GM18858 (cell line): ENCODE measurements around the gene NDUFC2.
"Not testable (repeated sequence)": the region's sequence is repeated elsewhere in the genome, so short reads cannot be mapped to it uniquely, and the experiment has no call there.

Experiments
- ATAC-seq: cut with Tn5 transposase; IDR thresholded peaks from one replicate; pipeline ENCODE4 v1.9.1; 2021; ENCODE audit not compliant: unreplicated experiment

NDUFC2 gene

DNA sequence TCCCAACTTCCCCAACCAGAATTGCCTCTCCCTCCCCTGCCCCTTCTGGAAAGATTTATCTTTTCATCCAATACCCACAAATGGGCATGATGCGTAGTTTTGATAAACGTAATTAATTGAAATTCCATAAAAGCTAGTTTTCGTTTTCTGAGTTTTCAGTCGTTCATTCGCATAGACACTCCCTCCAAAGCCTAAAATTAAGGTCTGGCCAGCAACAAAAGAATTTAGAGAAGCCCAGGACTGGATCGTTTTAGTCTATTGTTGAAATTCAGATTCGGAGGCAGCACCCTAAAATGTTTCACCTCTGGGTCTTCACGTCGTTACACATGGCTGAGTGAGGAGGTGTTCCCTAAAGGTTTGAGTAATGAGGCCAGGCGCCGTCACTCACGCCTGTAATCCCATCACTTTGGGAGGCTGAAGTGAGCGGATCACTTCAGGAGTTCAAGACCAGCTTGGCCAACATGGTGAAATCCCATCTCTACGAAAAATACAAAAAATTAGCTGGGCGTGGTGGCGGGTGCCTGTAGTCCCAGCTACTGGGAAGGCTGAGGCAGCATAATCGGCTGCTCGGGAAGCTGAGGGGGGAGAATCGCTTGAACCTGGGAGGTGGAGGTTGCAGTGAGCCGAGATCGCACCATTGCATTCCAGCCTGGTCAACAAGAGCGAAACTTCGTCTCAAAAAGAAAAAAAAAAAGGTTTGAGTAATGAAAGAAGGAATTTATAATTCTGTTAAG lies 589 bp upstream of the NDUFC2 start:
- ATAC-seq = no peak

DNA sequence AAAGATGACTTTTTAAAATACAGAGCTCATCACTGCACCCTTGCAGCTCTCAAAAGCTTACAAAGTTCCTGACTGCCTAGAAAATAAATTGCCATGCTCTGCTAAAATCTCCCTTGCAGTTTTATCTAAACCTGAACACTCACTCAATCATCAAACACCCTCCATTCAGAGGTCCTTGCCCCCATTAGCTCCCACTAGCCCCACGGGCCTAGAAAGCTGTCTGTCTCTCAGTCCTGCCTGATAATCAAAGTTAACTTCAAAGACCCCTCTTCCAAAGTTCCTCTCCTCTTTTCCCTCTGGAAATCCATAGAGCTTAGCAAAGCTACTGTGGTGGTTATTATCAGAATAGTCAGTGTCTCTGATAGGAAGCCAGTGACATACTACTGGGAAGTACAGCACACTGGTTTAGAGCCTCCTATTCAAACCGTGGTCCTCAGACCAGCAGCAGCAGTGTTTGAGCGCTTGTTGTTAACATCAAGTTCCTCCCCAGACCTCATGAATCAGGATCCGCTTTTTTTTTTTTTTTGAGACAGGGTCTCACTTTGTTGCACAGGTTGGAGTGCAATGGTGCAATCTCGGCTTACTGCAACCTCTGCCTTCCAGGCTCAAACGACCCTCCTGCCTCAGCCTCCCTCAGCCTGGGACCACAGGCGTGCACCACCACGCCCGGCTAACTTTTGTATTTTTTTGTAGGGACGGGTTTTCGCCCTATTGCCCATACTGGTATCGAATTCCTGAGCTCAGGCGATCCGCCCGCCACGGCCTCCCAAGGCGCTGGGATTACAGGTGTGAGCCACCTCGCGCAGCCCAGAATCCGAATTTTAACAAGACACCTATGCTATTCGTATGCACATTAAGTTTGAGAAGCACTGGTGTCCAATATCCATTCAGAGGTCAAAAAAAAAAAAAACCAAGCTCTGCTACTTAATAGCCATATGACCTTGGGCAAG lies 1.2 kb downstream of the NDUFC2 start:
- no peak for ATAC-seq

DNA sequence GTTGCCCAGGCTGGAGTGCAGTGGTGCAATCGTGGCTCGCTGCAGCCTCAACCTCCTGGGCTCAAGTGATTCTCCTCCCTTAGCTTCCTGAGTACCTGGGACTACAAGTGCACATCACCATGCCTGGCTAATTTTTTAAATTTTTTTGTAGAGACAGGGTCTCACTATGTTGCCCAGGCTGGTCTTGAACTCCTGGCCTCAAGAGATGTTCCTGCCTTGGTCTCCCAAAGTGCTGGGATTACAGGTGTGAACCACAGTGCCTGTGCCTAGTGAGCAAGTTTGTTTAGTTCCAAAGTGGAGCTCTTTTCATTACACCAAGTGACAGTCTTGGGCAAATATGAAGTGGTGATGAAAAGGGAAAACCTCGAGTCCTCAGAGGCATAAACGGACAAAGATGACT lies 2.1 kb downstream of the NDUFC2 start:
- ATAC-seq = not testable (repeated sequence)

DNA sequence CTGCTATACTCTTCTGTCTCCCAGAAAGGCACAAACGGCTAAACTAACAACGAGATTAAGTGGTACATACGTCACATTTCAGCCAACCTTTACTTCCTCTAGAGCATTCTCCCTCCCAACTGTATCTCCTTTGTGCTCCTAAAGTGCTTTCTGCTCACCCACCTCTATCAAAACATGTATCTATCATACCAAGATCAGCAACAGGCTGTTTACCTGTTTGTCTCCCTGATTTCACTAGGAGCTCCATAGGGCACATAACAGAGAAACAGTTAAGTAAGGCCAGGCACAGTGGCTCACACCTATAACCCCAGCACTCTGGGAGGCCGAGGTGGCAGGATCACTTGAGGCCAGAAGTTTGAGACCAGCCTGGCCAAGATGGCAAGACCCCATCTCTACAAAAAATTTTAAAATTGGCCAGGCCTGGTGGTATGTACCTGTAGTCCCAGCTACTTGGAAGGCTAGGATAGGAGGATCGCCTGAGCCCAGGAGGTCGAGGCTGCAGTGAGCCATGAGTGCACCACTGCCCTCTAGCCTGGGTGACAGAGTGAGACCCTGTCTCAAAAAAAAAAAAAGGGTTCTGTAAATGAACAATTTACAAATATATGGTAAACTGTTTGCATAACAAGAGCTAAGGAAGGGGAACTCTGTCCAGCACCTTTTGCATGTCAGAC lies 2.8 kb downstream of the NDUFC2 start:
- no peak for ATAC-seq

DNA sequence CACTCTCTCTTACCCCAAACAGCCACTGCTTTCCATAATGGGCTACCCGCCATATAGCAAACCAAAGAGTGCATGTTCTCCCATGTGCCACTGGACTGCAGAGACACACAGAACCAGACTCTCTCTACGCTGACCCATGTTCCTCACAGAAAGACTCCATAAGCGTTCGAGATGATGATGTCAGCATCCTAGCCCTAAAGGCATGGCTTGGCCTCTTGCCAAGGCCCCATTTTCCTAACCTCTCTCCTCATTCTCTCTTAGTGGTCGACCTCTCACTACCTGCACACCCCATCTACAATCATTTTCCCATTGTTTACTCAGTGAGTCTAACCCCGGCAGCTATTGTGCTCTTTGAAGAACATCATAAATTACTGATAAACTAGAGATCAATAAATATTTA lies 4.9 kb downstream of the NDUFC2 start:
- no peak for ATAC-seq

DNA sequence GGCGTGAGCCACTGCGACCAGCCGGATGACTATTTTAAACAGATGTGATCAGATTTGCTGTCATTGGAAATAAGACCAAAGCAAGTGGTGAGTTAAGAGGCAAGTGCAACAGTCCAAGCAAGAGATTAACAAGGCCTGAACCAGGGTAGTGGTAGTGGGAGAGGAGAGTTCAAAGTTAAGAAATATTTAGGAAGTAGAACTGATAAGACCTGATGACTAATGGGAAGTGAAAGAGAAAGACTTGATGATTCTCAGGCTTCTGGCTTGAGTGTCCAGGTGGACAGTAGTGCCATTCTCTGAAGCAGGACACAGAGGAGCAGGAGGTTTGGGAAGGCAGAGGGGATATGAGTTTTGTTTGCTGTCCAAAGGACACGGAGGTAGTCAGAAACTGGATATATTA lies 7.2 kb downstream of the NDUFC2 start:
- no peak for ATAC-seq

DNA sequence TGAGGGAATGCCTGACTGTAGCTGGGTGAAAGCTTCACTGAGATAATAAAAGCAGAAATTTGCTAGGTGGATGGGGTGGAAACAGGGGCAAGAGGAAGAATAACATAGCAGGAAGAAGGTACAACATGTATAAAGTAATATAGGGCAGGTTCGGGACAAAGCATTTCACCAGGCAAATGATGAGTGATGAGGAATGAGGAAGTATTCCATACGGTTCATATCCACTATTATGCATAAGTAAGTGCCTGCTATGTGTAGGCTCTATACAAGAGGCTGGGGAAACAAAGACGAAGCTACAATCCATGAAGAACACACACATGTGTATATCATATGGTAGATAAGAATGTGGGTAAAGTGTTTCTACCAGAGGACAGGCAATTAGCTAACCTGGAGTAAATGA lies 7.9 kb downstream of the NDUFC2 start:
- ATAC-seq = no peak

DNA sequence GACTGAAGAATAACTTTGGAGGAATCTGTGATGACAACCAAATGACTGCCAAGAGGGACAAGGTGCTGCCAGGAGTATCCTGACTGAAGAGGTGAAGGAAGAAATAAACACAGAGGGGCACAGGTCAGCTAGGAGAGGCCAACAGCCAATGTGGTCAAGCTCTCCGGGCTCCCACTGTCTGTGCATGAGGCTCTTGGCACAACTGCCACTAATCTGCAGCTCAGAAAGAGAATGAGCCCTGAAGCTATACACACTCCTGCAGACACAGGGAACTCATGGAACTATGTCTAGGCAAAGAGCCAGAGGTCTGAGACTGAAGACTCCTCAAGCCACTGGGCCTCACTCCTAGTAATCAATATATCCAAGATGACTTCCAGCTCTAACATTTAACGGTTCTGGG lies 9.0 kb downstream of the NDUFC2 start:
- no peak for ATAC-seq

DNA sequence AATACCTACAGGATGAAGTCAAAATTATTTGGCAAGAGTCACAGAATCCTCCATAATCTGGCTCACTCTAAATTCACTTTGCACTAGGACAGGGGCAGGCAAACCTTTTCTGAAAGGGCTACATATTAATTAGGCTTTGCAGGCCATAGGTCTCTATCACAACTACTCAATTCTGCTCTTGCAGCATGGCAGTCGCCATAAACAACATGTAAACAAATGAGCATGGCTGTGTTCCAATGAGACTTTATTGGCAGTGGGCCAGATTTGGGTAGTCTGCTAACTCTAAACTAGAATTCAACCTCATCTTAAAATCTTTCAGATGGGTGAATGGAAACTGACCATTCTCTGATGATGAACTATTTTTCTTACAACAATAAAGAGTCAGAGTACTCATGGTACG lies 10.2 kb downstream of the NDUFC2 start:
- ATAC-seq = no peak

DNA sequence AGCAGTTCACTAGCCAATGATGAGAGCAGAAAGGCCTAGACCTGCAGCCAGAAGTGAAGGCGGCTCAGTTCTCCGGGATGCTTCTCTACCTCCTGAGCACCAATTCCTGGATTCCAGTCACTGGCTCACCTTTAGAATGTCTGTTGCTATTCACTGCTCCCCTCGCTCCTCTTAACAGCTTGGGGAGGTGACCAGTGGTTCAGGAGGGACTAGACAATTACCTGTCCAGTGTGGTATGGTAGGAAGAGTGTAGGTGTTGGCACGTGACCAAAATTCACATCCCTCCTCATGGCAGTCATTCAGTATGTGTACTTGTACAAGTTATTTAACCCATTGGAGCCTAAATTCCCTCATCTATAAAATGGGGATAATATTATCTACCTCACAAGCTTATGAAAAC lies 12.0 kb downstream of the NDUFC2 start:
- ATAC-seq = no peak

DNA sequence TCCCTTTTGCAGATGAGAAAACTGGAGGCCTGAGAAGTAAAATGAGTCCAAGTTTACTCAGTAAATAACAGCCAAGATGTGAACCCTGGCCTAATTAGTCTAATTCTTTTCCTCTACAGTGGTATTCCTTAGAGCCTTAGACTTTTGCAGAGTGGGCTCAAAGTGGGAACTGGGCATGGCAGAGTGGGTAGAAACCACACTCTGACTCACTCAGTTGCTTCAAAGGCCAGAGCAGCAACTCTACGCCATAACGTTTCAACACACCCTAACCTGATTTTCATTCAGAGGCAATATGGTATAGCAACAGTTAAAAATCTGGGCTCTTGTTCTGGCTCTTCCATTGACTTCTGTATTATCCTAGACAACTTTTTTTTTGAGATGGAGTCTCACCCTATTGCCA lies 13.2 kb downstream of the NDUFC2 start:
- no peak for ATAC-seq

DNA sequence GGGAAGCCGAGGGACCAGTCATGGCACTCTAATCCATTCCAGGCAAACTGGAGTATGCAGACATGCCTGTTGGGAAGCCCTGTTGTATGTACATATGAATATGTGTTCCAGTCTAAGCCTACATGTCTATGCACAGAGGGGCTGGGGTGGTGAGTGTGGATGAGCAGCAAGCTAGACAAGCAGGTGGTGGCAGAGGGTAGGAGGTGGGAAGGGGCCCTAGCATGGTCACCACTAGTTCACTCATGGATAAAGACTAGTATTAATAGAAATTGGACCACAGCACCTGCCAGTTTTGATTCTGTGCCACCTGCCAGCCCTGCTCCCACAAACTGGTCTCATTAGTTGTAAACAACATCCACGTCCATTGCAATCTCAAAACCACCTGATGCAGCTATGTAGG lies 14.5 kb downstream of the NDUFC2 start:
- no peak for ATAC-seq

DNA sequence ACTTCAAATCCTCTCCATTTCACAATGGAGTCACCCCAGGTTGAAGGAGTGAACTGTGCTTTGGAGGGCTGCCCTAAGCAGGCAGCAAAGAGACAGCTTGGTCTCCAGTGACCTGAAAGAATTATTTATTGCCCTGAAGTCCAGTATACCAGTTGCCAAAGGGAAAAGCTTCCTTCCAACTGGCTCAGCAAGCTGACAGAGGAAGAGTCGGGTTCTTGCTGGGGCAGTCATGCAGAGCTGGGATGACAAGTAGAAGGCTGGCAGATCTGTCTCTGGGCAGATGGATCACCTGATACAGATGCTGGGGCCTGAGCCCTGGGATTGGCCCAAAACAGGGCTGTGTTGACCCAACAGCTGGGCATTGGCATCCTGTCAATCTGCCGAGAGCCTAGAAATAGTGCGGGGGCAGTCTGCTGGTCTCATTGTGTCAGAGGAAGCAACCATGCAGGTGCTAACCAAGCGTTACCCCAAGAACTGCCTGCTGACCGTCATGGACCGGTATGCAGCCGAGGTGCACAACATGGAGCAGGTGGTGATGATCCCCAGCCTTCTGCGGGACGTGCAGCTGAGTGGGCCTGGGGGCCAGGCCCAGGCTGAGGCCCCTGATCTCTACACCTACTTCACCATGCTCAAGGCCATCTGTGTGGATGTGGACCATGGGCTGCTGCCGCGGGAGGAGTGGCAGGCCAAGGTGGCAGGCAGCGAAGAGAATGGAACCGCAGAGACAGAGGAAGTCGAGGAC lies 16.1 kb downstream of the NDUFC2 start, which contains the start of gene THRSP:
TSS of gene THRSP (plus strand) at position 422 of the 742 bp plus-strand sequence. CDS start at position 443, 21 bp downstream.
- ATAC-seq = no peak

DNA sequence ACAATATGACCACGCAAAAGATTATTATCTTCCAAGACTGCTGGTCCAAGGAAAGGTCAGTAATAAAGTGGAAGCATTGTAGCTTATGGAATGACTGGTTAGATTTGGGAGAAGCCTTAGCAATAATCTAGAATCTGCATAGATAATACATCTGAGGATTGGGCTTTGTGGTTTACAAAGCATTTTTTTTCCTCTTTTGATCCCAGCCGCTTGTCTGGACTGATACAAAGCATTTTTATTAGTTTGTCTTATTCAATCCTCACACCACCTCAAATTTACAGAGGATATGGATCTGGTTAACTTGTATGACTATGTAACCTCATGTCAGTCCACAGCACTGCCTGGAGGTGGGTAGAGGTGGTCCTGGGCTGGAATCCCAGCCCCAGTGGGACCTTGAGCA lies 17.0 kb downstream of the NDUFC2 start:
- no peak for ATAC-seq

DNA sequence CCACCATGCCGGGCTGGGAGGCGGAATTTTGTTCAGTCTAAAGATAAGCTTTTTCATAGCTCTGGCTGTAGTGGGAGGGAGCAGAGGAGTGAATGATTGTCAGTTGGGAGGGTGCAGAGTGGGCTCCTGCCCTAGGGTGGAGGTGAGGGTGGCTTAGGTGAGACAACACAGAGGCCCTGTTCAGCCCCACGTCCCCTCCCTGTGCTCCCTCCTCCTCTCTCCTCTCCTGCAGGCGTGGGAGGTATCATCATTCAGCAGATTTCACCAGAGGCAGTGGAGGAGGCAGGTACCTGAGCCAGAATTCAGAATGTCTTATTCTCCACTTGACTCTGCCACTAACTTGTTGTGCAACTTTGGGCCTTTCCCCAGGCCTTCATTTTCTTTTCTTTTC lies 17.7 kb downstream of the NDUFC2 start:
- no peak for ATAC-seq

DNA sequence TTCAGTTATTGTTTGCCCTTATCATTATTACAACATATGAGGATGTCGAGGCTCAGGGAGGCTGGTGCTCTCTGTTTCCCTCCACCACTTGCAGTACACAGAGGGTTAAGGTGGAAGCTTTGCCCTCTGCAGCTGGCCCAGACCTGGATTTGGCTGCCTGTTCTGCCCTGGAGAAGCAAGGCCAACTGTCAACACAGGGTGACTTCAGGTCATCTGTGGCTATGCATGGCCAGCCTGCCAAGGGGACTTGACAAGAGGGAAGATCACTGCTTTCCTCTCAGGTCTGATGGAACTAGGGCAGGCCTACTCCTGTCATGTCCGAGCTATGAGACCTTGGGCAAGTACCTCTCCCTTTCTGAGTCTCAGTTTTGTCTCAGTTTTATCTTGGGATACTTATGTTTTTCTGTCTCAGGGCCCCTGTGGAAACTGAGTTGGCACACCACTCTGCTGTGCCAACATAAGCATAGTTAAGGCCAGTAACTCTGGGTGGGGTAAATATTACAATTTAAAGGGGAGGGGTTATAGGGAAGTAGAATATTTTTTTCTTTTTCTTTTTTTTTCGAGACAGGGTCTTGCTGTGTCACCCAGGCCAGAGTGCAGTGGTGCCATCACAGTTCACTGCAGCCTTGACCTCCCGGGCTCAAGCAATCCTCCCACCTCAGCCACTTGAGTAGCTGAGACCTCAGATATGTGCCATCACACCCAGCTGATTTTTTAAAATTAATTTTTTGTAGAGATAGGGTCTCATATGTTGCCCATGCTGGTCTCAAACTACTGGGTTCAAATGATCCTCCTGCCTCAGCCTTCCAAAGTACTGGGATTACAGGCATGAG lies 18.4 kb downstream of the NDUFC2 start:
- ATAC-seq = no peak

DNA sequence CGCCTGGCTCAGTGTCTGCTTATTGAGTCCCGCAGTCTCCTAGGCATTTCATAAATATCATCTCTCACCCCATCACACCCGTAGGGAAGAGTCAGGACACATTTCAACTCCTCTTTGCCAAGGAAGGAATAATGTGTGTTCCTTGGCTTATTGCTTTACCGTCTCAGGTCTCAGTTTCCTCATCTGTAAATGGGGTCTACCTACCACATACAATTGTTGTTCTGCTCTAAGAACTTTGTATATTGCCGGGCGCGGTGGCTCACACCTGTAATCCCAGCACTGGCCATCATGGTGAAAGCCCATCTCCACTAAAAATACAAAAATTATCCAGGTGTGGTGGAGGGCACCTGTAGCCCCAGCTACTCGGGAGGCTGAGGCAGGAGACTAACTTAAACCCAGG lies 19.1 kb downstream of the NDUFC2 start:
- ATAC-seq = no peak

DNA sequence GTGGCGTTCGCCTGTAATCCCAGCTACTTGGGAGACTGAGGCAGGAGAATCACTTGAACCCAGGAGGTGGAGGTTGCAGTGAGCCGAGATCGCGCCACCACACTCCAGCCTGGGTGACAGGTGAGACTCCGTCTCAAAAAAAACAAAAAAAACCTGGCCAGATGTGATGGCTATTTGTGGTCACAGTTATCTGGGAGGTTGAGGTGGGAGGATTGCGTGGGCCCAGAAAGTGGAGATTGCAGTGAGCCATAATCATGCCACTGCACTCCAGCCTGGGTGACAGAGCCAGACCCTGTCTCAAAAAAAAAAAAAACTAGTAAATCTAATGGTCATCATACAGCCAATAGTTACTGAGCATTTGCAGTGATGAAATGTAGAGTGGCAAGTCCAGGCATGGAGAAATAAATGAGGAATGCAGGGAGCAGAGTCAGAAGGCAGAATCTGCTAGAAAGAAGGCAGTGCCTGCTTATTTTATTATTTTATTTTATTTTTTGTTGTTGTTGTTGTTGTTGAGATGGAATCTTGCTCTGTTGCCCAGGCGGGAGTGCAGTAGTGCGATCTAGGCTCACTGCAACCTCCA lies 19.8 kb downstream of the NDUFC2 start:
- not testable (repeated sequence) for ATAC-seq

DNA sequence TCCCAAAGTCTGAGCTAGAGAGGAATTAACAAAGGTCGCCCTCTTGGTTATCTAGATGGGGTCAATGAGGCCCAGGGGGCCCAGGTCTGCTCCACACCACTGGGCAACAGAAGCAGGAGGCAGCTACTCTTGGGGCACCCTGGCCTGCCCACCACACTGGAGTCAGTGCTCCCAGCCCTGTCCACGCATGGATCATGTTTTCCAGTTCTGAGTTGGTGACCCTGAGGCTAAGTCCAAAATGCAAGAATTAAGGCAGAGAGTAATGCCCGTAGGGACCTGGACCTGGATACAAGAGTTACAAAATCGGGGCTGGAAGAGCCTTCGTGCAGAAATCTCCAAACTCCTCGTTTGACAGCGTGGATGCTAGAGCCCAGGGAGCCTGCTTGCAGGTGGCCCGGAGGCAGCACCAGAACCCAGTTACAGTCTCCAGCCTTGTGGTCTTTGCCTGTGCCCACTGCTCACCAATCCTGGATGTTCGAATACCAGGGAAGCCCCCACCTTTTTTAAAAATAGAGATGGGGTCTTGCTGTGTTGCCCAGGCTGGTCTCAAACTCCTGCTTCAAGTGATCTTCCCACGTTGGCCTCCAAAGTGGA lies 22.1 kb downstream of the NDUFC2 start:
- ATAC-seq = no peak
